Measurements from ENCODE around the gene UQCC5. TPM values are rescaled to one million over a fixed set of nuclear protein-coding genes. Genes with fewer than 3 reads are reported as not detected.
A peak's percentile ranks its signal among the peaks of the same experiment; 100 is the strongest.

The UQCC5 gene
- total and polyA plus RNA-seq, 8 donors = 1.3 to 58.5 (median 24.0) TPM; not detected in 2

GRCh38 chr3:52532517-52532837 is 3.9 kb upstream of the UQCC5 start:
- Histone ChIP-seq H3K27ac (peak overlapping the region in 4 of 5 donors; percentile 29 to 76 (median 72)), H3K36me3 (peaks cover 0 to 18% (median 16%) of the 10 kb centered on the region in 4 donors), H3K4me1 (peaks cover 24 to 65% (median 48%) of the 10 kb centered on the region in 4 donors), H3K9me3 (no peaks in the 10 kb centered on the region), H3K27me3 (peaks cover 0 to 13% (median 0%) of the 10 kb centered on the region in 3 donors), H3K4me3 (peak overlapping the region; percentile 63 to 77 (median 64))
- 42 to 67% (median 49%) methylated on average over 5 of the region's 5 CpGs for WGBS, 5 donors
- intact Hi-C loops (cut with DNase I; ENCODE audit: low total_unique reads) = no loop called here
- DNase-seq = peak; percentile 41 to 65
- TF ChIP-seq POLR2AphosphoS5 (IDR thresholded peaks at IDR 0.05) (no peak), EP300 (IDR thresholded peaks at IDR 0.05) (no peak), POLR2A (IDR thresholded peaks at IDR 0.05) (no peak), CTCF (IDR thresholded peaks at IDR 0.05) (no peak)

GRCh38 chr3:52532838-52533622 is 3.4 kb upstream of the UQCC5 start:
- H3K4me1 ChIP-seq = peaks cover 30 to 71% (median 53%) of the 10 kb centered on the region in 4 donors
- H3K4me3 ChIP-seq = peak overlapping the region; percentile 63 to 77 (median 64)
- peak; percentile 32 to 71 for DNase-seq
- H3K9me3 ChIP-seq = no peaks in the 10 kb centered on the region
- H3K27me3 ChIP-seq = peaks cover 0 to 13% (median 0%) of the 10 kb centered on the region in 3 donors
- peaks cover 0 to 12% (median 11%) of the 10 kb centered on the region in 4 donors for H3K36me3 ChIP-seq
- WGBS, 5 donors = 3 to 17% (median 4%) methylated on average over 11 to 78 of the region's 78 CpGs
- intact Hi-C loops (cut with DNase I; ENCODE audit: low total_unique reads) = no loop called here
- H3K27ac ChIP-seq = peak overlapping the region in 4 of 5 donors; percentile 29 to 76 (median 72)
- TF ChIP-seq POLR2A (IDR thresholded peaks at IDR 0.05) = no peak
- no peak for TF ChIP-seq POLR2AphosphoS5 (IDR thresholded peaks at IDR 0.05)
- no peak for TF ChIP-seq CTCF (IDR thresholded peaks at IDR 0.05)
- no peak for TF ChIP-seq EP300 (IDR thresholded peaks at IDR 0.05)

GRCh38 chr3:52533623-52534280 is 2.7 kb upstream of the UQCC5 start, which contains the start of gene NT5DC2:
Gene NT5DC2 (minus strand): TSS chr3:52533857. CDS start chr3:52533737, 120 bp downstream.
- intact Hi-C loops (cut with DNase I; ENCODE audit: low total_unique reads) = no loop called here
- Histone ChIP-seq H3K4me1 (peaks cover 37 to 78% (median 60%) of the 10 kb centered on the region in 4 donors), H3K27me3 (peaks cover 0 to 13% (median 0%) of the 10 kb centered on the region in 3 donors), H3K9me3 (no peaks in the 10 kb centered on the region), H3K36me3 (peaks cover 0 to 5% (median 3%) of the 10 kb centered on the region in 4 donors), H3K4me3 (peak within 1 kb of the TSS; percentile 64 to 77 (median 65)), H3K27ac (peak within 1 kb of the TSS; percentile 29 to 89 (median 82))
- 2 to 9% (median 2%) methylated on average over 9 to 88 of the region's 91 CpGs for WGBS, 5 donors
- DNase-seq = peak; percentile 80 to 93
- TF ChIP-seq POLR2A (IDR thresholded peaks at IDR 0.05) (no peak), EP300 (IDR thresholded peaks at IDR 0.05) (no peak), POLR2AphosphoS5 (IDR thresholded peaks at IDR 0.05) (no peak), CTCF (IDR thresholded peaks at IDR 0.05) (no peak)

All from stomach (tissue), 9 donors.